ENCODE results near the gene PCDH9. TPM values are rescaled to one million over a fixed set of nuclear protein-coding genes. Genes with fewer than 3 reads are reported as not detected.

PCDH9 gene
- total and polyA plus RNA-seq, 2 experiments from 2014 or later, result 0.31 to 0.52 TPM

- TF ChIP-seq ZNF462 (CRISPR knock-in tag; IDR thresholded peaks at IDR 0.05), result no peak
- no peak for TF ChIP-seq EZH2phosphoT487 (IDR thresholded peaks at IDR 0.05; ENCODE audit: unreplicated experiment)
- TF ChIP-seq, protein P1, sequence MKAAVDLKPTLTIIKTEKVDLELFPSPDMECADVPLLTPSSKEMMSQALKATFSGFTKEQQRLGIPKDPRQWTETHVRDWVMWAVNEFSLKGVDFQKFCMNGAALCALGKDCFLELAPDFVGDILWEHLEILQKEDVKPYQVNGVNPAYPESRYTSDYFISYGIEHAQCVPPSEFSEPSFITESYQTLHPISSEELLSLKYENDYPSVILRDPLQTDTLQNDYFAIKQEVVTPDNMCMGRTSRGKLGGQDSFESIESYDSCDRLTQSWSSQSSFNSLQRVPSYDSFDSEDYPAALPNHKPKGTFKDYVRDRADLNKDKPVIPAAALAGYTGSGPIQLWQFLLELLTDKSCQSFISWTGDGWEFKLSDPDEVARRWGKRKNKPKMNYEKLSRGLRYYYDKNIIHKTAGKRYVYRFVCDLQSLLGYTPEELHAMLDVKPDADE (IDR thresholded peaks at IDR 0.05), result no peak
These were observed 45.3 kb upstream of the PCDH9 start (continued) for GRCh38 chr13:67275351-67275960.

GRCh38 chr13:67273001-67273400, 42.9 kb upstream of the PCDH9 start:
- H3F3A ChIP-seq (replicated peaks; ENCODE audit: low read depth), result no peaks in the 10 kb centered on the region
- H3K4me3 ChIP-seq, result no peak overlapping the region
- peaks cover 9% of the 10 kb centered on the region for H3K9me2 ChIP-seq (ENCODE audit: insufficient read depth)
- peaks cover 12% of the 10 kb centered on the region for H3K4me1 ChIP-seq (ENCODE audit: insufficient read depth)
- no peaks in the 10 kb centered on the region for H3K27me3 Mint-ChIP-seq (ENCODE audit: insufficient read depth, low read depth, poor library complexity)
- no peaks in the 10 kb centered on the region for H3K36me3 Mint-ChIP-seq (ENCODE audit: low read depth)
- no peaks in the 10 kb centered on the region for H3K36me3 ChIP-seq (ENCODE audit: insufficient read depth)
- peaks cover 19% of the 10 kb centered on the region; the same call in 2 of the 3 replicates for H3K4me1 Mint-ChIP-seq
- H3K27ac Mint-ChIP-seq, result no peak overlapping the region
- no peak overlapping the region for H3K27ac ChIP-seq (ENCODE audit: low read depth)
- no peak overlapping the region for H3K4me3 Mint-ChIP-seq
- DNase-seq (ENCODE audit: low spot score), result no peak
- peak overlapping the region; percentile 14; the same call in 1 of the 2 replicates for H3K4me2 ChIP-seq
- no peak for ATAC-seq
- no peaks in the 10 kb centered on the region for H3K9me3 Mint-ChIP-seq
- H3K27me3 ChIP-seq (ENCODE audit: insufficient read depth), result no peaks in the 10 kb centered on the region
- H3K79me2 ChIP-seq (replicated peaks; ENCODE audit: insufficient read depth), result no peaks in the 10 kb centered on the region
- H2AFZ ChIP-seq, result no peak overlapping the region
- H4K20me1 ChIP-seq (replicated peaks; ENCODE audit: insufficient read depth), result no peaks in the 10 kb centered on the region
- TF ChIP-seq POLR2AphosphoS5 (IDR thresholded peaks at IDR 0.05; ENCODE audit: low read depth) (no peak), CREB1 (CRISPR knock-in tag; IDR thresholded peaks at IDR 0.05; ENCODE audit: low read depth) (no peak), STAT1 (IDR thresholded peaks at IDR 0.05; ENCODE audit: unreplicated experiment) (no peak), EZH2phosphoT487 (IDR thresholded peaks at IDR 0.05; ENCODE audit: unreplicated experiment) (no peak), ZNF462 (CRISPR knock-in tag; IDR thresholded peaks at IDR 0.05) (no peak), ZNF331 (CRISPR knock-in tag; IDR thresholded peaks at IDR 0.05; ENCODE audit: low read depth) (no peak), ZNF114 (CRISPR knock-in tag; IDR thresholded peaks at IDR 0.05) (no peak)

All from GM23338 (cell line).